NCI-H2196 treated with DMSO at 0.1 percent for 48 hours (cell line): ENCODE measurements around the gene ENG.
"Not testable (repeated sequence)": the region's sequence is repeated elsewhere in the genome, so short reads cannot be mapped to it uniquely, and the experiment has no call there.

Source experiments
- DNase-seq: peaks from one replicate; lab custom pipeline; 2025; ENCODE audit not compliant: unreplicated experiment; lab: John Stamatoyannopoulos, UW

Gene ENG

DNA sequence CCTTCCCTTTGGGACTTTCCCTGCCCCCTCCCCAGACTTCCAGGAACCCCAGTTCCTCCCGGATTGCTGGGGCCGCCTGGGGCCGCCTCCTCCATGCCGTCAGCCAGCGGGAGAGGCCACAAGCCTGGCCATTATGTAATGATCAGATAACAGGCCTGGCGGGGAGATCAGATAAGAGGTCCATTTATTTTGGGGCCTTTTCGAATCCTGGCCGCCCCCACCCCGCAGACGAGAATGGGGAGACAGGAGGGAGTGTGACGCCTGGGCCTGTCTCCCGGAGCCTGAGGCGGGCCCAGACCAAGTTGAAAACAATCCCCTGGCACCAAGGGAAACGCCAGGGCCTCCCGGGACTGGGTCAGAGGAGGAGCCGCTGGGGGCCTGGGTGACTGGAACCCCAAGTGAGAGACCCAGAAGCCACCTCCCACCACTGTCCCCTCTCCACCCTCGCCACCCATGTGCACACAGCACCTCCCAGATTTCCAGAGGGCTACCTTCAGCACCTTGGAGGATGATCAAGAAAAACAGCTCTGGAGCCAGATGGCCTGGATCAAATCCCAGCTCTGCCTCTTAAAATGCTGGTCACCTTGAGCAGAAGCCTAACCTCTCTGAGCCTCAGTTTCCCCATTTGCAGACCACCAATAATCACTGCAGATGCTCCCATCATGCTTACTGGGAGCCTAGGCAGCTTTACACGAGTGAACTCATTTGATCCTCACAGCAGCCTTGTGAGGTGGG lies 7.8 kb downstream of the ENG start:
- no peak for DNase-seq

DNA sequence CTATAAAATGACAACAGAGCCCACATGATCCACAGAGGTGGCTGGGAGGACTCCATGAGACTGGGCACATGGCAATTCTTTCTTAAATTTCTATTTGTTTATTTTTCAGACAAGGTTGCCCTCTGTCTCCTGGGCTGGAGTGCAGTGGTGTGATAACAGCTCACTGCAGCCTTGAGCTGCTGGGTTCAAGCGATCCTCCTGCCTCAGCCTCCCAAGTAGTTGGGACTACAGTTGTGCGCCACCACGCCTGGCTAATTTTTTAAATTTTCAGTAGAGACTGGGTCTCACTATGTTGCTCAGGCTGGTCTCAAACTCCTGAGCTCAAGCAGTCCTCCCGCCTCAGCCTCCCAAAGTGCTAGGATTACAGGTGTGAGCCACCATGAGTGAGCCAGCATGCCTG lies 8.8 kb downstream of the ENG start:
- DNase-seq: not testable (repeated sequence)

DNA sequence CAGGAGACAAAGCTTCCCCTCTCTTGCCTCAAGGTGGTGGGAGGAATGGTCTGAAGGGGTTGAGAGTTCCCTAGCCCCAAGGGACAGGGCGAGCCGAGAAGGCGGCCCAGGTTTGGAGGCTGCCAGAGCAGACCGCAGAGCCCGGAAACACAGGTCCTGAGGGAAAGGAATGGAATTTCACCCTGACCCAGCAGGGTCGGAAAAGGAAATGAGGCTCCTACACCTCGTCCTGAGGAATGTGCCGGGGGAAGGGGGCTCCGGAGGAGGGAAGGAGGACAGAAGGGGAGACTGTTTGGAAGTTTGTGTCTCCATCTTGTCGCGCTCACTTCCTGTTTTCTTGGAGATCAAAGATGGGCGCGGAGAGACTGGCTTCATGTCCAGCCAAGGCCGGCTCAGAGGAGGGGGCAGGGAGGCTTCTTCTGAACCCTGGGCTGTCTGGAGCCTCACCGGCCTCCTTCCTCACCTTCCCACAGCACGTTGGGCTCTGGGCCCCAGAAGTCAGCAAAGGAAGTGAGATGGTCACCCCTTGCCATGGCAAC lies 9.6 kb downstream of the ENG start:
- DNase-seq: no peak

DNA sequence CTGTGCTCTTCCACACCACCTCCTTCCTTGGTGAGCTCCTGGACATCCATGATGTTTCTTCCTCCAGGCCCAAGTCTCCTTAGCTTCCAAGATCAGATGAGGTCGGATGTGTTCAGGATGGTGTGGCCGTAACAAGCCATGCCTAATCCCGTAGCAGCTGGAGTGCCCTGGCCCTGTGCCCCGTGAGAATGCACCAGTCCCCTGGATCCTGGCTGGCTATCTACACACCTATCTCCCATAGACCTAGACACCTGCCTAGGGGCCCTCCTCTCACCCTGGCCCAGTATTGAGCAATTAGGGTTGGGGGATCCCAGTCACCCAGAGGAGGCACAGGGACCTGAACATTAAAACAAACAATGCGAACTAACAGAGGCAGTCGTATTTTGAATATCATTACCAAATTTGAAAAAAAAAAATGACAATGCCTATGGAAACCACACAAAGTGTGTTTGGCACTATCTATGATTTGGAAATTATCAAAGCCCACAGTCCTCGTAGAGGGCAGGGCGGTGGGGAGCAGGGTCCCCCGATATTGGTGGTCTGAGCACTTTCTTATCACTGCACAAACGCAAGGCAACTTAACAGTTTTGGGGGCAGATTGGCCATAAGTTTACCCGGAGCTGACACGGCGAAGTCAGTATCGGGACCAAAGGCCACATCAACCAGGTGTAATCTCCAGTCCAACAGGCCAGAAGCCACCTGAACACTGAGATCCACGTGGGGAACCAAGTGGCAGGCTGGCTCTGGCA lies 13.2 kb downstream of the ENG start:
- no peak for DNase-seq

DNA sequence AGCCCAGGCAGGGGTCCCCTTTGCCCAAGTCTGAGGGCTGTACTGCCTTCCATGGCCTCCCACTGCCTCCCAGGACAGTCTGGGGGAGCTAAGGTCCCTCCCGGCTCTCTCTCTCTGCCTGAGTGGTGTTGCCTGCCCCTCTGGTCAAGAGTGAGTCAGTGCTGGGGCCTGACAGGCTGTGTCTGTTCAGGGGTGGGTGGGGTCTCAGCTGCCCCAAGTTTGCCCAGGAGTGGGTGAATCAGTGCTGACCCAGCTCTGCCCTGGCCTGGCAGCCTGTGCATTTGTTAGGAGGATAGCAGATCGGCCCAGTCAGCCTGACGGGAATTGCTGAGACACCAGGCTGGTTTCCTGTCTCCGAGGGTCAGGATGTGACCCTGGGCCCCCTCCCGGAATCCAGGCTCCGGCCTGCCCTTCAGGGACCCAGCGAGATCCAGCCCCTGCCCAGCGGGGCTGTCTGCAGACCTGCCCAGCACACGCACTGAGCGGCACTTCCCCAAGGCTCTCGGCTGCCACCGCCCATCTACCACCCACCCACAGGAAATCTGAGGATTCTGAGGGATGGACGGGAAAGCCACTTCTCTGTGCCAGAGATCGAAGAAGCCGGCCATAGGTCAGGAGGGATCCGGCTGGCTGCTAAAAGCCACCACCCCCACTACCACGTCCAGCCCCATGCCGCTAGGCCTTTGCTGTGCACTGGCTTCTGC lies 15.9 kb downstream of the ENG start:
- DNase-seq: no peak

DNA sequence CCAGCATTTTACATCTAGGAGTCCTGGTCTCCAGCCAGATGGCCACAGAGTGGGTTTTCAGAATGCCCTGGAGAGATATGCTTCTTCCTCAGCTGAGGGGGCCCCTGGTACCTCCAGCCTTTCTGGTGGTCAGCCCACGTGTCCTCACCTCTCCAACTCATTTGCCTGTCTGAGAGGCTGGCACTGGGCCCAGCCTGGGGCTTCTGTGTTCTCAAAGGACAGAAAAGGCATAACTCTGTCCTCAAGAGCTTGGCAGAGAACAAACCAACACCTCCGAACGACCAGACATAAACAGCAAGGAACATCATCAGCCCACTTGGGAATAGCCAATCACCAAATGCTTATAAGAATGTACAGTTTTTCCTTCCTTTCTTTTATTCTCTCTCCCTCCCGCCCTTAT lies 17.1 kb downstream of the ENG start:
- DNase-seq: no peak

DNA sequence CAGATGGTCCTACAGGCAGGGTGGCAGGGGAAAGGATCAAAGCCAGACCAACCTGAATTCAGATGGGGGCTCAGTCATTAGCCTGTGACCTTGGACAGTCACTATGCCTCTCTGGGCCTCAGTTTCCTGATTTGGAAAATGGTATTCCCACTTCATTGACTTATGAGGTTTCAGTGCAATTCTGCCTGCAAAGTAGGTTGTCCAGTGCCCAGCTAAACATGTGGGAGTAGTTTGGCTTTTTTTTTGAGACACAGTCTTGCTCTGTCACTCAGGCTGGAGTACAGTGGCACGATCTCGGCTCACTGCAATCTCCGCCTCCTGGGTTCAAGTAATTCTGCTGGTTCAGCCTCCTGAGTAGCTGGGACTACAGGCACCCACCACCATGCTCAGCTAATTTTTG lies 17.9 kb downstream of the ENG start:
- DNase-seq: not testable (repeated sequence)

DNA sequence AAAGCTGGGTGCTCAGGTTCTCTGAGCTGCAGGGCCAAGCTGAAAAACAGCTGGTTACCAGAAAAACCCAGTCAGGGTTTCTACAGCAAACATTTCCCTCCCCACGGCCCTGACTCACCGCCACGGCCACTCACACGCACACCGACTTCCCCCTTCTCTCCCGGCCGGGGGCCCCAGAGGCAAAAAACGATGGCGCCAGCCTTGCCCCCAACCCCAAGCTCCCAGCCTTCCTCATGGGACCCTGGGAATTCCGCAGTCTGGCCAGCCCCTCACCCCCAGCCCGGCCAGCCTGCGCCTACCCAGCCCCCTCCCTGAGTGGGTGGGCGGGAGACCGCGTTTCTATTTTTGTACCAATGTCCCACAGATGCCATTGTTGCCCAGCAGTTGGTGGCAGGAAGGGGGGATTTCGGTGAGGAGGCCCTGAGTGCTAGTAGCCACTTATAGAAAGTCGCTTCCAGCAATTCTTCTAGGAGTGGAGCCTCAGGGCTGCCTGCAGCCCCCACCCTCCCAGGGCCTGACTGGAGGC lies 18.4 kb downstream of the ENG start:
- no peak for DNase-seq

DNA sequence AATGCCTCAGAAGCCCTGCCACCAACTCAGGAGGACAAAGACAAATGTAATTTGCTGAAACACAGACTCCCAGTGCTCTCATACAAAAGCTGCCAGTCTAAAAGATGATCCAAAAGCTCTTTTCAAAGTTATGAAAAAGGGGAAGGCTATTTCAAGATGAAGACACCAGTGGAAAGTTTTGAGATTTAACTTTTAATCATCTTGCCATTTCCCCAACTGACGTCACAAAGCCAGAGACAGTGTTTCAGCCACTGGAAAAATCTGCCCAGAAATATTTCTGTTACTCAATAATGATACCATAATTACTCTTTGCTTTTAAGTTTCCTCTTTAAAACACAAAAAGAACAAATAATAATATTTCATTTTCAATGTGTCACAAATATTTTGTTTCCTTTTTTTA lies 20.9 kb downstream of the ENG start:
- no peak for DNase-seq

DNA sequence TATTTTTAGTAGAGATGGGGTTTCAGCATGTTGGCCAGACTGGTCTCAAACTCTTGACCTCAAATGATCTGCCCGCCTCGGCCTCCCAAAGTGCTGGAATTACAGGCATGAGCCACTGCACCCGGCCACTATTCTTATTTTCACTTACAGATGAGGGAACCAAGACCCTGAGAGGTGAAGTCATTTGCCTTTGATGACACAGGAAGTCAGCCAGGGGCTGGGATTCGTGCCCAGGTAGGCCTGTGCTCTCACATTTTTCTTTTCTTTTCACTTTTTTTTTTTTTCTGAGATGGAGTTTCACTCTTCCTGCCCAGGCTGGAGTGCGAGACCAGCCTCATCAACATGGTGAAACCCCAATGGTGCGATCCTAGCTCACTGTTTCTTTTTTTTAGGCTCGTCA lies 22.2 kb downstream of the ENG start:
- DNase-seq: no peak

DNA sequence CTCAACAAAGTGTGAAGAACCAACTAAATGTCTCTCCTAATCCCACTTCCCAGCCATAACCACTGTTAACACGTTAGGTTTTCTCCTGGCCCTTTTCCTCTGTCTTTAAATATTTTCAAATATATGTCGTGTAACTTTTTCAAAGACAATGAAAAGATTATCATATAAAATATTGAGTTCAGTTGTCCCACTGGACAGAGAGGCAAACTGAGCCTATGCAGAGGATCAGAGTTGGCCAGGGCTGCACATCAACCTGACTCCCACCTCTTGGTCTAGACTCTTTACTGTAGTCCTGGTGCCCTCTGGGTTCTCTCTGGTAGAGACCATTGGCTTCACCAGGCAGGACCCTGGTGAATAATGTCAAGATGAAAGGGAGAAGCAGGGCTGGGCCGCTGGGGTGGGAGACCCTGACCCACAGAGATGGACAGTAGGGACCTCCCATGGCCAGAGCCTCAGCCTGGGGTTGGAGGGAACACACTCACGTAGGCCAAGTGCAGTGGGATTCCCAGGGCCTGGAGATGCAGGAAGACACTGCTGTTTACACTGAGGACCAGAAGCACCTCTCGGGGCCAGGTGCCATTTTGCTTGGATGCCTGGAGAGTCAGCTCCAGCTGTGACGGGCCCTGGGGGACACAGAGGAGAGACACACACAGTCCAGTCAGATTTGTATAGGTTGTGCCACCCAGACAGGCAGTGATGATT lies 25.1 kb downstream of the ENG start:
- DNase-seq: no peak

DNA sequence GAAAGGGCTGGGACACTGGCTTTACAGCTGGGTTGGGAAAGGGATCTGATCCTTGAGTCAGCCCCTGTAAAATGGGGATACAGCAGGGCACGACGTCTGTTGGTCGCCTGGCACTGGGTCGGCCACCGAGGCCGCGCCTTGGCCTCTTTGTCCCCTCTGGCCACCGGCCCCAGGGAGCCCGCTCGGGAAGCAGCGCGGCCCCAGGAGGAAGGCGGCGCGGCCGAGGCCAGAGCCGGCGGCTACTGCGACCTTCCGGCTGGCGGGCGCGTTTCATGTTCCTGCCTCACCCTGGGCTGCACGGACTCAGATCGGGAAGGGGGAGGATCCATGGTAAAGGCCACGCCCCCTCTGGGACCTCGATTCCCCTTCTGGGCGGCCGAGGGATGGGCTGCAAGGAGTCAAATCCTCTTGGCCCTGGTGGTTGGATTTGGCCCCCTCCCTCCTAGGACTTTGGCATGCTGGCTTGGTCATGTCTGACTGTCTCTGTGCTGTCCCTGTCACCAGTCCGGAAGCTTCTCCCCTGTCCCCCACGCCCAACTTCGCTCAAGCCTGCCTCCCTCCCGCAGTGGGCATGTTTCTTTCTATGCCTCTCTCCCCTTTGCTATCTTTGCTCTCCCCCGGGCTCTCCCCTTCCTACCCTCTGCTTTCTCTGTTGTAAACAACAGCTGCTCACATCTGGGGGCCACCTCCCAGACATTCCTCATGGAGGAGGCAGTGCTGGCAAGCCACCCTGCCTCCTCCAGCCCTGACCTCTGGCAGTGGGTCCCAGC lies 26.0 kb downstream of the ENG start:
- no peak for DNase-seq

DNA sequence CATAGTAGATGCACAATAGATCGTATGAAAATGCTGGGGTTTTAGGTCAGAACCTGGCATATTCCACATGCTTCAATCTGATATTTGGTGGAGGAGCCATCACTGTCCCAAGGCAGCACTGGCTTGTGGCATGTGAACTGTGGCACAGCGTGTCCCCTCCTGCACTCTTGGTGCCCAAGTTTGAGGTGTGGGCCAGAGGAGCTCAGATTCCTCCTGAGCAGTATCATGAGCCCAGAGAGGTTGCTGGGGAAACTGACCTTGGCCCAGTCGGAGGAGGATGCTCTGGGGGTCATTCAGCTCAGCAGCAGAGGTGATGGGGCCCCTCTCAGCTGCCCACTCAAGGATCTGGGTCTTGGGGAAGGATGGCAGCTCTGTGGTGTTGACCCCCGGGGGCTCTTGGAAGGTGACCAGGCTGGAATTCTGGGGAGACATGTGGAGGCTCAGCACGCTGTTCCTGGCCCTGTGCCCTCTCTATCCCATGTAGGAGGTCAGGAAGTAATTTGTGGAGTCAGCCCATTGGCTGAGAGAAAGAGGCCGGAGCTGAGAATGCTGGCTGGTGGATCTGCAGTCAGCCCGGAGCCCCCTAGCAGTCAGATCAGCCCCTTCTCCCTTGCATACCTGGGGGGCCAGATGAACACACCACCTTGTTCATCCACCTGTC lies 28.1 kb downstream of the ENG start:
- no peak for DNase-seq

DNA sequence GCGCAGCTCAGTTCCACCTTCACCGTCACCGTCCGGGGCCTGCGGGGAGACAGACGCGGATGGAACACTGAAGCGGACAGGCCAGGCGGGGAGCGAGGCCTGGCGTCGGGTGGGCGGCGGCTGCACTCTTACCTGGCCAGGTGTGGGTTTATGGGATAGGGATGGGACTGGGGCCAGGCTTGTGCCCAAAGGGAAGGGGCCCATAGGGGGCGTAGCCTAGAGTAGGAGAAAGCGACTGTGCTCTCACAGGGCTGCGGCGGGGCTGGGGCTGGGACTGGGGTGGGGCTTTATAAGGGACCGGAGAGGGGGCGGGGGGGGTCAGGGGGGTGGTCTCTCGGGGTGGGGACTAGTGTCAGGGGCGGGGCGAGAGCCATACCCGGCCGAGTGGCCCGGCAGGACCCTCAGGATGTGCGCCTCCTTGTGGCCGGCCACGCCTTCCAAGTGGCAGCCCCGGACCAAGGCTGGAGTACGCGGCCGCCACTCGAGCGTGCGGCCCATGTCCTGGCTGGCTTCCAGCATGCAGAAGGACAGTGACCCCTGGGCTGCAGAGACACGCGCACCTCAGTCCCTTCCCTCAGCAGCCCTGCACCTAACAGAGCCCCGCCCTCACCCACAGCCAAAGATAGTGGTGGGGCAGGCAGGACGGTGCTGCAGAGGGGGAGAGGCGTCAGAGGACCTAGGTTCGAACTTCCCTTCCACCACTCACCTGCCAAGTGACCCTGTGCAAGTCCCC lies 29.0 kb downstream of the ENG start:
- no peak for DNase-seq

DNA sequence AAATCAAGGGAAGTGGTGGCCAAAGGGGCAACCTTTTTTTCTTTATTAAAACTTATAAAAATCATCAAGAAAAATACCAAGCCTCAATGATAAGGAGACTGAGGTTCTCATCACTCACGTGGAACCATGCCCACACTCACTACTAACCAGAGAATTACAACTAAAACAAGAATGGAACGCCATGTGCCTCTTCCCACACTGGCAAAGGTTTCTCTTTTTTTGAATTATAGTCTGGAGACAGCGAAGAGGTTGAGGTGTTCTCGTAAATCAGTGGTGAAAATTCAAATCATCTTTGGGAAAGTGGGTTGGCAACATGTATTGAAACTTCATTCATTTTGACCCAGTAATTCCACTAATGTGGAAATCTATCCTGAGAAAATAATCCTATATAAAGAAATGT lies 32.4 kb downstream of the ENG start:
- DNase-seq: no peak

DNA sequence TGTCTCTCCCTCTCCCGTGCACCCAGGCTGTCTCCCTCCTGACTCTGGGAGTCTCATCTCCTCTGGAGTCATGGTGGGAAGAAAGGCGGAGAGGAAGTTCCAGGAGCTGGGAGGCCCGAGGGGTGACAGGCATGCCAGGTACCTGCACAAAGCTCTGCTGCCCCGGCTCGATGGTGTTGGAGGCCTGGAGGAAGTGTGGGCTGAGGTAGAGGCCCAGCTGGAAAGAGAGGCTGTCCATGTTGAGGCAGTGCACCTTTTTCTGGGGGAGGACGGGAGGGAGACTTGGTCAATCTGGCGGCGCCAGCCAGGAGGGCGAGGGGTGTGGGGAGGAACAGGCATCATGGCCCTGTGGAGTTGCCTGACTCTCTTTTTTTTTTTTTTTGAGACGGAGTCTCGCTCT lies 35.9 kb downstream of the ENG start:
- no peak for DNase-seq

DNA sequence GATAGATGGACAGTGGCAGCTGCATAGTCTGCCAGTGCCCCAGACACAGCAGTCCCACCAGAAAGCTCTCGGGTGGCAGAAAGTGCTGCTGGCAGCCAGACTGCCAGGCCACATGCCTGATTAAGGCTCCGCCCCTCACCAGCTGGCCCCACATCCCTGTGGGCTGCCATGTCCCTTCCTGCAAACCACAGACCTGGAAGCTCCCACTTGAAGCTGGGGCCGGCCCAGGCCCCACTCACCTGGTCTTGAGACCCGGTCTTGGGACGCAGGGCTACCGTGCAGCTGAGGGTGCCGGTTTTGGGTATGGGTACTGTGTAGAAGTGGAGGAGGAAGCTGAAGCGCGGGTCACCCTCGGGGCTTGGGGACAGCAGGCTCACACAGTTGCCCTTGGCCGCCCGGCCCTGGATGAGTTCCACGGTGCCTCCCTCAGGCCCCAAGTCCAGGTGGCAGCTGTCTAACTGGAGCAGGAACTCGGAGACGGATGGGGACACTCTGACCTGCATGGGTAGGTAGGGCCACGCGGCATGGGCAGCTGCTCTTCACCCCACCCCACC lies 36.5 kb downstream of the ENG start:
- DNase-seq: no peak

DNA sequence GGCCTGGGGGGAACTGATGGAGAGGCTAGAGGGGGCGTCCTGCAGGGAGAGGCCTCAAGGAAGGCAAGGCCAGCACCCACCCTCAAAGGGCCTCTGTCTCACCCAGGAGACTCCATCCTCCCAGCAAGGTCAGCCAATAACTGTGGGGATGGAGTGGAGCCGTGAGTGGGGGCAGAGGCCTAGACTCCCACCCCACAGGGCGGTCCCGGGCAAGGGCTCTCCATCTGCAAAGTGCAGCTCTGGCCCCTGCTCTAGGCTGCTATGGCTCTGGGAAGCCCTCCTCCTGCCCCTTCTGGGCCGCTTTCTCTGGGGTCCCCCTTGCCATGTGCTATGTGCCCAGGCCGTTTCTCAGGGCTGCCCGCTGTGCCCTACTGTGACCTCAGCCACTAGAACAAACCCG lies 37.7 kb downstream of the ENG start:
- DNase-seq: no peak

DNA sequence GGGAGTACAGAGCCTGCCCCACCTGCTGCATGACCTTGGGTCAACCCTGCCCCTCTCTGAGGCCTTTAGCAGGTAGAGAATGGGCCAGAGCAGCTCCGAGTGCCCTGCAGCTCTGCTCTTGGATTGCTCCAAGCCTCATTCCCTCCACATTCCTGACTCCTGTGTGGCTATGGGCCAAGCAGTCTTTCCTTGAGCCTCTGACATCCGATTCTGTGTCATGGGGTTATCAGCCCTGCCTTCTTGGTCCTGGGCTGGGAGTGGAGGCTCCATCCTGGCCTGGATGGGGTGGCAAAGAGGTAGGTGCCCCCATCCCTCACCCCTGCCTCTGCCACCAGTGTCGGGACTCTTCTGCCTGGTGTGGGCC lies 38.1 kb downstream of the ENG start:
- DNase-seq: no peak
